Common myeloid progenitor, CD34-positive (primary cell): ENCODE data around the gene KIAA1958.

Experiments used
- CTCF ChIA-PET: fragments of 350-600 bp; sonication (Branson Sonifier 250); formaldehyde crosslinking; loops from one replicate; lab custom pipeline; 2021; ENCODE audit warnings: antibody characterized with exemption; lab: Charles Lee
- POLR2A ChIA-PET: fragments of 350-600 bp; sonication (Branson Sonifier 250); formaldehyde crosslinking; loops from one replicate; lab custom pipeline; 2021; ENCODE audit warnings: antibody characterized with exemption; lab: Charles Lee
- DNase-seq, 3 donors: peaks; one replicate each; pipeline versions ENCODE4 v3.0.0 to v3.0.0-alpha.2; 2013
- H3K27ac ChIP-seq, 2 experiments: 1 replicate in 1 of 2; 2 replicates in 1 of 2; pipeline ENCODE4 v1.7.0; 2013; ENCODE audit warnings: inconsistent platforms in 2 of 2, low read length in 2 of 2, mild to moderate bottlenecking in 2 of 2, low read depth in 1 of 2, moderate library complexity in 1 of 2; ENCODE audit not compliant: severe bottlenecking in 2 of 2, insufficient read depth in 1 of 2, poor library complexity in 1 of 2
- H3K27me3 ChIP-seq, 5 experiments: replicated peaks in 2 of 5; 1 replicate in 3 of 5; 2 replicates in 2 of 5; pipeline versions ENCODE4 v1.6.1 to v1.7.0; 2013; ENCODE audit warnings: low read length in 4 of 5, mild to moderate bottlenecking in 2 of 5, moderate library complexity in 2 of 5, inconsistent platforms in 1 of 5; ENCODE audit not compliant: insufficient read depth in 5 of 5, control insufficient read depth in 4 of 5
- H3K36me3 ChIP-seq, 4 experiments: 1 replicate in 2 of 4; 2 replicates in 2 of 4; pipeline versions ENCODE4 v1.6.1 to v1.7.0; 2013; ENCODE audit warnings: low read length in 3 of 4, control low read depth in 1 of 4, mild to moderate bottlenecking in 1 of 4; ENCODE audit not compliant: control insufficient read depth in 4 of 4, insufficient read depth in 4 of 4
- H3K4me1 ChIP-seq, 4 experiments: 1 replicate in 3 of 4; 2 replicates in 1 of 4; pipeline versions ENCODE4 v1.6.1 to v1.7.1; 2013; ENCODE audit warnings: low read length in 3 of 4, mild to moderate bottlenecking in 3 of 4, control low read depth in 1 of 4, inconsistent platforms in 1 of 4, moderate library complexity in 1 of 4; ENCODE audit not compliant: control insufficient read depth in 4 of 4, insufficient read depth in 4 of 4; ENCODE audit errors: control extremely low read depth in 1 of 4
- H3K4me3 ChIP-seq, 7 experiments: 1 replicate in 4 of 7; 2 replicates in 3 of 7; pipeline versions ENCODE4 v1.5.1 to v1.7.0; 2013; ENCODE audit warnings: mild to moderate bottlenecking in 7 of 7, low read length in 6 of 7, moderate library complexity in 6 of 7, inconsistent platforms in 2 of 7, low read depth in 2 of 7, control low read depth in 1 of 7; ENCODE audit not compliant: insufficient read depth in 4 of 7, control insufficient read depth in 1 of 7; ENCODE audit errors: extremely low read depth in 1 of 7
- H3K9me3 ChIP-seq, 5 experiments: 1 replicate in 4 of 5; 2 replicates in 1 of 5; pipeline versions ENCODE4 v1.6.1 to v1.7.1; 2013; ENCODE audit warnings: low read length in 4 of 5, mild to moderate bottlenecking in 2 of 5, inconsistent platforms in 1 of 5, low read depth in 1 of 5, moderate library complexity in 1 of 5; ENCODE audit not compliant: control insufficient read depth in 4 of 5, insufficient read depth in 2 of 5; ENCODE audit errors: control extremely low read depth in 1 of 5
- WGBS: methylation state at CpG from one replicate; pipeline ENCODE4 v1.1.5; 2013; ENCODE audit not compliant: insufficient coverage; 5-methylcytosine and 5-hydroxymethylcytosine counted together

Gene KIAA1958

DNA sequence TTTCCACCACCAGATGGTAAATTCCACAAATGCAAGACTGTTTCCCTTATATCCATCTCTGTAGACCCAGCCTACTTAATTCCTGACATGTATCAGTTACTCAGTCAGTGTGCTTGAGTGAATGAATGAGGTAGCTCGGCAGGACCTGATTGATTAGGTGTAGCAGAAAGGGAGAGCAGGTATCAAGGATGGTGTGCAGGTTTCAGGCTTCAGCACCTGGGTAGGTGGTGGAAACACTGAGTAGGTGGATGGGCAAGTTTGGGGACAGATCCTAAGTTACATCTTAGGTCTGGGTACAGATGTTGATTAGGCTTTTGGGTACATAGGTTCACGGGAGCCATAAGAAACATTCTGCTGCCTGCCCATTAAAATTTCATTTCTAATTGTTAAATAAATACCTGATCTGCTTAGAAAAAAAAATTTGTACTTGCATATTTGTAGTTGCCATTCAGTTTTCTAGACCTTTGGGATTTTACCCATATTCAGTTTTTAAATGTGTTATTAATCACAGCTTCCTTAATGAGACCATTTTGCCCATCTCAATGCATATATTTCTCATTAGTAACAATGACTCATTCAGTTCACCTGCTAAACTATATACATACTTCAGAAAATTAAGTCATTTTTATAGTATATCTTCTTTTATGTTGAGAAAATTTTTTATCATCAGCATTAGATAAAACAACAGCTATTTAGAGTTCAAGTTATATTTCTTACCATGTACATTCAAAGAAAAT lies 119.5 kb downstream of the KIAA1958 start:
- no peaks in the 10 kb centered on the region for H3K9me3 ChIP-seq
- no peaks in the 10 kb centered on the region for H3K4me1 ChIP-seq
- DNase-seq = no peak
- no peaks in the 10 kb centered on the region for H3K36me3 ChIP-seq
- H3K27ac ChIP-seq = no peak overlapping the region
- ChIA-PET CTCF (no interaction called here), POLR2A (no interaction called here)
- no peaks in the 10 kb centered on the region for H3K27me3 ChIP-seq
- 100% methylated on average over 1 of the region's 2 CpGs for WGBS
- H3K4me3 ChIP-seq = no peak overlapping the region

DNA sequence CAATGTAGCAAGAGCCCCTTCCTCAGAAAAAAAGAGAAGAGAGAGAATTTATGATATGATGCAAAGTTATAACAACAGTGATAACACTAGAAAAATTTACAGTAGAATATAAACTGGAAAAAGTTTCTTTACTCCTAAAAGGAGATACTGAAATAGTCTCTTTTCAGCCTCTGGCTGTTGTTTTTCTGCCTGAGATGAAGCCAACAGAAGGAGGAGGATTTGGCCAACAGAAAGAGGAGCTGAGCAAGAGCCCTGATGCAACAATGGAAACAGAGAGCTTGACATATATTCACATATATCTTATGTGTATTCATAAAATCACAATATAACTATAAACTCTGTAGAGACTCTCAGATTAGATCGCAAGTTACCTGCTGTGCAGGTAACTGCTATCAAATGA lies 122.2 kb downstream of the KIAA1958 start:
- no peaks in the 10 kb centered on the region for H3K36me3 ChIP-seq
- no peaks in the 10 kb centered on the region for H3K4me1 ChIP-seq
- DNase-seq = no peak
- H3K9me3 ChIP-seq = no peaks in the 10 kb centered on the region
- ChIA-PET POLR2A (no interaction called here), CTCF (no interaction called here)
- no peaks in the 10 kb centered on the region for H3K27me3 ChIP-seq
- H3K4me3 ChIP-seq = no peak overlapping the region
- no CpG with 5 or more reads among the region's 1 CpG for WGBS
- H3K27ac ChIP-seq = no peak overlapping the region

DNA sequence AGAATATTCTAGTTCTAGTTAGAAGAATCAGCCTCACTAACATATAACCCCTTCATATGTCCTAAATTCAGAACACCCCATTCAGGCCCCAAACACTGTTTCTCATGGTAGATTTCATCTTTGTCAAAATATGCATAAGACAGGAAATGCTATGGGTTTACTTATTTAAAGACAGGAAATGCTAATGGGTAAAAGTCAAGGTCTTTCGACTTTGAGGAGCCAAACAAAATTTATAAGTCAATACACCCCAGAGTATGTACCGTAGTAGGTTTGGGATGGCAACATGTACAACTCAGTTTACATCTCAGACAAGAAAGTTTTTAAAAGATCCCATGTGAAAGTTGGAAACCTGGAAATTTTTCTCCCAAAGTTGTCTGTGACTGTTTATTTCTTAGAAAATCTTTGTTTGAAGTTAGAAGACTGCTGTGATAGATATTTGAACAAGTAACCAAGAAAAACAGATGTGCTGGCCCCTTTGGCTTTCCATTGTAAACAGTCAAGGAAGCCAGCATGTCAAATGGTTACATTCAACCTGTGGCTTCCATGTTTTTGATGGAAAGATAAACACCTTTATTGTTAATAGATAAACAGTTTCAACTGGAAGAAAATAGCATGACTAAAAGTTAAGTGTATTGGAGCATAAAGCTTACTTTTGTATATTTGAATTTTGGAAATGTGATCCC lies 129.1 kb downstream of the KIAA1958 start:
- no peaks in the 10 kb centered on the region for H3K27me3 ChIP-seq
- DNase-seq = no peak
- POLR2A ChIA-PET = no interaction called here
- peaks cover 0 to 2% (median 0%) of the 10 kb centered on the region in 5 experiments for H3K9me3 ChIP-seq
- CTCF ChIA-PET = no interaction called here
- no peak overlapping the region for H3K27ac ChIP-seq
- WGBS = 100% methylated on average over 2 of the region's 2 CpGs
- H3K4me3 ChIP-seq = no peak overlapping the region
- H3K4me1 ChIP-seq = no peaks in the 10 kb centered on the region
- H3K36me3 ChIP-seq = peaks cover 4 to 16% (median 10%) of the 10 kb centered on the region in 4 experiments

GRCh38 chr9:112617371-112617770 lies 130.7 kb downstream of the KIAA1958 start:
- Histone ChIP-seq H3K4me1 (no peaks in the 10 kb centered on the region), H3K36me3 (peaks cover 4 to 16% (median 10%) of the 10 kb centered on the region in 4 experiments), H3K9me3 (peaks cover 0 to 2% (median 0%) of the 10 kb centered on the region in 5 experiments), H3K27ac (no peak overlapping the region), H3K27me3 (no peaks in the 10 kb centered on the region), H3K4me3 (no peak overlapping the region)
- ChIA-PET POLR2A (no interaction called here), CTCF (no interaction called here)
- WGBS = 100% methylated on average over 4 of the region's 8 CpGs
- DNase-seq = no peak

DNA sequence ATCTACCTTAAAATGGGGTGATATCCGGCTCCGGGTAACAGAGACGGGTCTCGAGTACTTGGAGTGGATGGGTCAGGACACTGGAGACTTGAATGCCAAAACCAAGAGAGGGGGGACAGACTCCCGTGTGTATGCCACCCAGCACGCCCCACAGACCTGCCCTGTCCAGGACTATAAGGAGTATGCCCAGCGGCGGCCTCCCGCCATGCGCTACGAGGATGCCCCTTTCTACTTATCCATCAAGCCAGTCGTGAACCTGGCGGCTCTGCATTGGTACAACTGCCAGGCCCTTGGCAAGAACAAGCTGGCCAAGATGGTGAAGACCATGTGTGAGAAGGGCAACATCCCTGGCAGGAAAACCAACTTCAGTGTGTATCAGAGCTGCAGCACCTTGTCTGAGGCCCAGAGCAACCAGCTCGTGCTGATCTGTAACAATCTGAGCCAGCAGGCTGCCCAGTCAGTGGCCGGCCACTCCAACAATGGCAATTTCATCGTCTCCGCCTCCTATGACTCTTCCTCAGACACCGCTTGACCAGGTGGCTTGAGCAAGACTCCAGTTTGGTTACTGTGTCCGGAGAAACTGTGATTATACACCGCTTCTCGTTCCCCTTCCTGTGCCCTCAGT lies 131.9 kb downstream of the KIAA1958 start:
- Histone ChIP-seq H3K4me3 (no peak overlapping the region), H3K36me3 (peaks cover 4 to 16% (median 10%) of the 10 kb centered on the region in 4 experiments), H3K27ac (no peak overlapping the region), H3K27me3 (no peaks in the 10 kb centered on the region), H3K4me1 (no peaks in the 10 kb centered on the region), H3K9me3 (peaks cover 0 to 2% (median 0%) of the 10 kb centered on the region in 5 experiments)
- ChIA-PET POLR2A (no interaction called here), CTCF (no interaction called here)
- DNase-seq = no peak
- 98% methylated on average over 15 of the region's 21 CpGs for WGBS

- DNase-seq = no peak
- CTCF ChIA-PET = no interaction called here
- Histone ChIP-seq H3K27ac (no peak overlapping the region), H3K27me3 (no peaks in the 10 kb centered on the region), H3K36me3 (peaks cover 0 to 14% (median 9%) of the 10 kb centered on the region in 4 experiments), H3K4me3 (no peak overlapping the region), H3K9me3 (peaks cover 0 to 2% (median 0%) of the 10 kb centered on the region in 5 experiments), H3K4me1 (no peaks in the 10 kb centered on the region)
- no CpG with 5 or more reads among the region's 2 CpGs for WGBS
- POLR2A ChIA-PET = no interaction called here
Measured at GRCh38 chr9:112620388-112620787, 133.8 kb downstream of the KIAA1958 start.
